ENCODE measurements around the gene MAPKAP1. TPM values are rescaled to one million over a fixed set of nuclear protein-coding genes. Genes with fewer than 3 reads are reported as not detected.

The MAPKAP1 gene
- total and polyA plus RNA-seq, 2 experiments from 2014 or later: 68.4 to 98.5 TPM

DNA sequence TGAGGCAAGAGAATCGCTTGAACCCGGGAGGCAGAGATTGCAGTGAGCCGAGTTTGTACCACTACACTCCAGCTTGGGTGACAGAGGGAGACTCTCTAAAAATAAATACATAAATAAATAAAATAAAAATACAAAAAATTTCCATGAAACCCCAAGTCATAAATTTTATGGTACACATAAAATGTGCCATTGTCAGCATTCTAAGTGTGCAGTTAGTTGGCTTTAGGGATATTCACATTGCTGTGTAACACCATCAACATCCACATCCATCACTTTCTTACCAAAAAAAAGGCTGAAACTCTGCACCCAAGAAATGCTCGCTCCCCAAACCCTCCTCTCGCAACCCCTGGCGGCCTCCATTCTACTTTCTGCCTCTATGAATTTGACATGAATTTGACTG, 310.2 kb downstream of the MAPKAP1 start:
- peaks cover 6% of the 10 kb centered on the region; the same call in 2 of the 3 replicates for H3K4me1 Mint-ChIP-seq
- H3K4me3 Mint-ChIP-seq: no peak overlapping the region
- peak overlapping the region; percentile 39; the same call in 1 of the 2 replicates for H2AFZ ChIP-seq
- H3K9me2 ChIP-seq (ENCODE audit: insufficient read depth): no peaks in the 10 kb centered on the region
- ATAC-seq: no peak
- H3K4me3 ChIP-seq: no peak overlapping the region
- no peaks in the 10 kb centered on the region for H3K27me3 ChIP-seq (ENCODE audit: insufficient read depth)
- H3K27me3 Mint-ChIP-seq (ENCODE audit: insufficient read depth, low read depth, poor library complexity): no peaks in the 10 kb centered on the region
- no peaks in the 10 kb centered on the region for H3K36me3 ChIP-seq (ENCODE audit: insufficient read depth)
- no peaks in the 10 kb centered on the region for H3K79me2 ChIP-seq (replicated peaks; ENCODE audit: insufficient read depth)
- TF ChIP-seq NANOG (IDR thresholded peaks at IDR 0.05; ENCODE audit: borderline replicate concordance) (no peak), JUNB (IDR thresholded peaks at IDR 0.05; ENCODE audit: unreplicated experiment) (no peak), EZH2 (IDR thresholded peaks at IDR 0.05; ENCODE audit: low read depth, unreplicated experiment) (no peak), POLR2AphosphoS5 (IDR thresholded peaks at IDR 0.05; ENCODE audit: low read depth) (no peak), ZNF331 (CRISPR knock-in tag; IDR thresholded peaks at IDR 0.05; ENCODE audit: low read depth) (no peak), STAT1 (IDR thresholded peaks at IDR 0.05; ENCODE audit: unreplicated experiment) (no peak), ZNF114 (CRISPR knock-in tag; IDR thresholded peaks at IDR 0.05) (no peak), EZH2phosphoT487 (IDR thresholded peaks at IDR 0.05; ENCODE audit: unreplicated experiment) (no peak), ETS1 (IDR thresholded peaks at IDR 0.05) (no peak), CTCF (conservative IDR thresholded peaks at IDR 0.05; ENCODE audit: low read depth in 2 of 2) (no peak), CREB1 (CRISPR knock-in tag; IDR thresholded peaks at IDR 0.05; ENCODE audit: low read depth) (no peak)
- TF ChIP-seq, protein P1, sequence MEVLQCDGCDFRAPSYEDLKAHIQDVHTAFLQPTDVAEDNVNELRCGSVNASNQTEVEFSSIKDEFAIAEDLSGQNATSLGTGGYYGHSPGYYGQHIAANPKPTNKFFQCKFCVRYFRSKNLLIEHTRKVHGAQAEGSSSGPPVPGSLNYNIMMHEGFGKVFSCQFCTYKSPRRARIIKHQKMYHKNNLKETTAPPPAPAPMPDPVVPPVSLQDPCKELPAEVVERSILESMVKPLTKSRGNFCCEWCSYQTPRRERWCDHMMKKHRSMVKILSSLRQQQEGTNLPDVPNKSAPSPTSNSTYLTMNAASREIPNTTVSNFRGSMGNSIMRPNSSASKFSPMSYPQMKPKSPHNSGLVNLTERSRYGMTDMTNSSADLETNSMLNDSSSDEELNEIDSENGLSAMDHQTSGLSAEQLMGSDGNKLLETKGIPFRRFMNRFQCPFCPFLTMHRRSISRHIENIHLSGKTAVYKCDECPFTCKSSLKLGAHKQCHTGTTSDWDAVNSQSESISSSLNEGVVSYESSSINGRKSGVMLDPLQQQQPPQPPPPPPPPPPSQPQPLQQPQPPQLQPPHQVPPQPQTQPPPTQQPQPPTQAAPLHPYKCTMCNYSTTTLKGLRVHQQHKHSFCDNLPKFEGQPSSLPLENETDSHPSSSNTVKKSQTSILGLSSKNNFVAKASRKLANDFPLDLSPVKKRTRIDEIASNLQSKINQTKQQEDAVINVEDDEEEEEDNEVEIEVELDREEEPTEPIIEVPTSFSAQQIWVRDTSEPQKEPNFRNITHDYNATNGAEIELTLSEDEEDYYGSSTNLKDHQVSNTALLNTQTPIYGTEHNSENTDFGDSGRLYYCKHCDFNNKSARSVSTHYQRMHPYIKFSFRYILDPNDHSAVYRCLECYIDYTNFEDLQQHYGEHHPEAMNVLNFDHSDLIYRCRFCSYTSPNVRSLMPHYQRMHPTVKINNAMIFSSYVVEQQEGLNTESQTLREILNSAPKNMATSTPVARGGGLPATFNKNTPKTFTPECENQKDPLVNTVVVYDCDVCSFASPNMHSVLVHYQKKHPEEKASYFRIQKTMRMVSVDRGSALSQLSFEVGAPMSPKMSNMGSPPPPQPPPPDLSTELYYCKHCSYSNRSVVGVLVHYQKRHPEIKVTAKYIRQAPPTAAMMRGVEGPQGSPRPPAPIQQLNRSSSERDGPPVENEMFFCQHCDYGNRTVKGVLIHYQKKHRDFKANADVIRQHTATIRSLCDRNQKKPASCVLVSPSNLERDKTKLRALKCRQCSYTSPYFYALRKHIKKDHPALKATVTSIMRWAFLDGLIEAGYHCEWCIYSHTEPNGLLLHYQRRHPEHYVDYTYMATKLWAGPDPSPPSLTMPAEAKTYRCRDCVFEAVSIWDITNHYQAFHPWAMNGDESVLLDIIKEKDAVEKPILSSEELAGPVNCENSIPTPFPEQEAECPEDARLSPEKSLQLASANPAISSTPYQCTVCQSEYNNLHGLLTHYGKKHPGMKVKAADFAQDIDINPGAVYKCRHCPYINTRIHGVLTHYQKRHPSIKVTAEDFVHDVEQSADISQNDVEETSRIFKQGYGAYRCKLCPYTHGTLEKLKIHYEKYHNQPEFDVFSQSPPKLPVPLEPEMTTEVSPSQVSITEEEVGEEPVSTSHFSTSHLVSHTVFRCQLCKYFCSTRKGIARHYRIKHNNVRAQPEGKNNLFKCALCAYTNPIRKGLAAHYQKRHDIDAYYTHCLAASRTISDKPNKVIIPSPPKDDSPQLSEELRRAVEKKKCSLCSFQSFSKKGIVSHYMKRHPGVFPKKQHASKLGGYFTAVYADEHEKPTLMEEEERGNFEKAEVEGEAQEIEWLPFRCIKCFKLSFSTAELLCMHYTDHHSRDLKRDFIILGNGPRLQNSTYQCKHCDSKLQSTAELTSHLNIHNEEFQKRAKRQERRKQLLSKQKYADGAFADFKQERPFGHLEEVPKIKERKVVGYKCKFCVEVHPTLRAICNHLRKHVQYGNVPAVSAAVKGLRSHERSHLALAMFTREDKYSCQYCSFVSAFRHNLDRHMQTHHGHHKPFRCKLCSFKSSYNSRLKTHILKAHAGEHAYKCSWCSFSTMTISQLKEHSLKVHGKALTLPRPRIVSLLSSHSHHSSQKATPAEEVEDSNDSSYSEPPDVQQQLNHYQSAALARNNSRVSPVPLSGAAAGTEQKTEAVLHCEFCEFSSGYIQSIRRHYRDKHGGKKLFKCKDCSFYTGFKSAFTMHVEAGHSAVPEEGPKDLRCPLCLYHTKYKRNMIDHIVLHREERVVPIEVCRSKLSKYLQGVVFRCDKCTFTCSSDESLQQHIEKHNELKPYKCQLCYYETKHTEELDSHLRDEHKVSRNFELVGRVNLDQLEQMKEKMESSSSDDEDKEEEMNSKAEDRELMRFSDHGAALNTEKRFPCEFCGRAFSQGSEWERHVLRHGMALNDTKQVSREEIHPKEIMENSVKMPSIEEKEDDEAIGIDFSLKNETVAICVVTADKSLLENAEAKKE (CRISPR knock-in tag; IDR thresholded peaks at IDR 0.05): no peak
- TF ChIP-seq, protein P2, sequence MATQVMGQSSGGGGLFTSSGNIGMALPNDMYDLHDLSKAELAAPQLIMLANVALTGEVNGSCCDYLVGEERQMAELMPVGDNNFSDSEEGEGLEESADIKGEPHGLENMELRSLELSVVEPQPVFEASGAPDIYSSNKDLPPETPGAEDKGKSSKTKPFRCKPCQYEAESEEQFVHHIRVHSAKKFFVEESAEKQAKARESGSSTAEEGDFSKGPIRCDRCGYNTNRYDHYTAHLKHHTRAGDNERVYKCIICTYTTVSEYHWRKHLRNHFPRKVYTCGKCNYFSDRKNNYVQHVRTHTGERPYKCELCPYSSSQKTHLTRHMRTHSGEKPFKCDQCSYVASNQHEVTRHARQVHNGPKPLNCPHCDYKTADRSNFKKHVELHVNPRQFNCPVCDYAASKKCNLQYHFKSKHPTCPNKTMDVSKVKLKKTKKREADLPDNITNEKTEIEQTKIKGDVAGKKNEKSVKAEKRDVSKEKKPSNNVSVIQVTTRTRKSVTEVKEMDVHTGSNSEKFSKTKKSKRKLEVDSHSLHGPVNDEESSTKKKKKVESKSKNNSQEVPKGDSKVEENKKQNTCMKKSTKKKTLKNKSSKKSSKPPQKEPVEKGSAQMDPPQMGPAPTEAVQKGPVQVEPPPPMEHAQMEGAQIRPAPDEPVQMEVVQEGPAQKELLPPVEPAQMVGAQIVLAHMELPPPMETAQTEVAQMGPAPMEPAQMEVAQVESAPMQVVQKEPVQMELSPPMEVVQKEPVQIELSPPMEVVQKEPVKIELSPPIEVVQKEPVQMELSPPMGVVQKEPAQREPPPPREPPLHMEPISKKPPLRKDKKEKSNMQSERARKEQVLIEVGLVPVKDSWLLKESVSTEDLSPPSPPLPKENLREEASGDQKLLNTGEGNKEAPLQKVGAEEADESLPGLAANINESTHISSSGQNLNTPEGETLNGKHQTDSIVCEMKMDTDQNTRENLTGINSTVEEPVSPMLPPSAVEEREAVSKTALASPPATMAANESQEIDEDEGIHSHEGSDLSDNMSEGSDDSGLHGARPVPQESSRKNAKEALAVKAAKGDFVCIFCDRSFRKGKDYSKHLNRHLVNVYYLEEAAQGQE (IDR thresholded peaks at IDR 0.05; ENCODE audit: unreplicated experiment): no peak
- H3K27ac ChIP-seq (ENCODE audit: low read depth): no peak overlapping the region
- no peaks in the 10 kb centered on the region for H3F3A ChIP-seq (replicated peaks; ENCODE audit: low read depth)
- no peaks in the 10 kb centered on the region for H3K36me3 Mint-ChIP-seq (ENCODE audit: low read depth)
- H4K20me1 ChIP-seq (replicated peaks; ENCODE audit: insufficient read depth): no peaks in the 10 kb centered on the region
- no peak for DNase-seq (ENCODE audit: low spot score)
- H3K4me2 ChIP-seq: no peak overlapping the region
- H3K4me1 ChIP-seq (ENCODE audit: insufficient read depth): no peaks in the 10 kb centered on the region
- no peaks in the 10 kb centered on the region for H3K9me3 Mint-ChIP-seq
- no peak overlapping the region for H3K27ac Mint-ChIP-seq

All from GM23338 (cell line).